ENCODE results near the gene OSBPL2.

GRCh38 chr20:62220666-62221568 lies 17.4 kb upstream of the OSBPL2 start:
- TF ChIP-seq POLR2AphosphoS5 (IDR thresholded peaks at IDR 0.05; ENCODE audit: low read depth, low read length) (no peak), POLR2A (IDR thresholded peaks at IDR 0.05; ENCODE audit: low read depth, low read length) (no peak)
